Transverse colon (tissue), 4 donors: Measurements from ENCODE around the gene PRDM11.

Experiments used
- POLR2A ChIP-seq: fragments of 450-650 bp; IDR thresholded peaks from one replicate; pipeline ENCODE4 v1.6.1; 2016; ENCODE audit warnings: antibody characterized with exemption, mild to moderate bottlenecking, moderate library complexity
- POLR2AphosphoS5 ChIP-seq, 3 donors: sonication (generic); formaldehyde crosslinking; IDR thresholded peaks; one replicate each; pipeline ENCODE4 v1.6.1; 2016; ENCODE audit warnings: antibody characterized with exemption in 3 of 3
- TF ChIP-seq, protein P1 (sequence below), 5 experiments: fragments of 200-600 bp in 3 of 5; fragments of 450-650 bp in 2 of 5; sonication (generic) in 3 of 5; IDR thresholded peaks; 1 replicate in 2 of 5; 2 replicates in 3 of 5; pipeline ENCODE4 v1.5.1; 2016 to 2017; ENCODE audit warnings: antibody characterized with exemption in 5 of 5, inconsistent platforms in 3 of 5, mild to moderate bottlenecking in 2 of 5, moderate library complexity in 1 of 5

GRCh38 chr11:45282081-45282480 is 135.6 kb downstream of the PRDM11 start:
- TF ChIP-seq POLR2AphosphoS5 (IDR thresholded peaks at IDR 0.05) (no peak), POLR2A (no peak)
- TF ChIP-seq, protein P1, sequence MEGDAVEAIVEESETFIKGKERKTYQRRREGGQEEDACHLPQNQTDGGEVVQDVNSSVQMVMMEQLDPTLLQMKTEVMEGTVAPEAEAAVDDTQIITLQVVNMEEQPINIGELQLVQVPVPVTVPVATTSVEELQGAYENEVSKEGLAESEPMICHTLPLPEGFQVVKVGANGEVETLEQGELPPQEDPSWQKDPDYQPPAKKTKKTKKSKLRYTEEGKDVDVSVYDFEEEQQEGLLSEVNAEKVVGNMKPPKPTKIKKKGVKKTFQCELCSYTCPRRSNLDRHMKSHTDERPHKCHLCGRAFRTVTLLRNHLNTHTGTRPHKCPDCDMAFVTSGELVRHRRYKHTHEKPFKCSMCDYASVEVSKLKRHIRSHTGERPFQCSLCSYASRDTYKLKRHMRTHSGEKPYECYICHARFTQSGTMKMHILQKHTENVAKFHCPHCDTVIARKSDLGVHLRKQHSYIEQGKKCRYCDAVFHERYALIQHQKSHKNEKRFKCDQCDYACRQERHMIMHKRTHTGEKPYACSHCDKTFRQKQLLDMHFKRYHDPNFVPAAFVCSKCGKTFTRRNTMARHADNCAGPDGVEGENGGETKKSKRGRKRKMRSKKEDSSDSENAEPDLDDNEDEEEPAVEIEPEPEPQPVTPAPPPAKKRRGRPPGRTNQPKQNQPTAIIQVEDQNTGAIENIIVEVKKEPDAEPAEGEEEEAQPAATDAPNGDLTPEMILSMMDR (IDR thresholded peaks at IDR 0.05) = no peak
